Endothelial cell of umbilical vein (primary cell): Measurements from ENCODE around the gene SCYGR6. TPM values are rescaled to one million over a fixed set of nuclear protein-coding genes. Genes with fewer than 3 reads are reported as not detected.
A peak's percentile ranks its signal among the peaks of the same experiment; 100 is the strongest.
"Not testable (repeated sequence)": the region's sequence is repeated elsewhere in the genome, so short reads cannot be mapped to it uniquely, and the experiment has no call there.

Experiments
- BruUV-seq: library from RNA; stranded (reverse); fragments of 400-500 nt; replicated peaks from 2 replicates; lab custom pipeline; 2021; lab: Mats Ljungman, UMichigan
- CTCF ChIA-PET: fragments of 300-600, 350-600 bp; sonication (Branson Sonifier 250); formaldehyde crosslinking; loops from one replicate; lab custom pipeline; 2021; ENCODE audit warnings: antibody characterized with exemption, inconsistent platforms; lab: Charles Lee
- POLR2A ChIA-PET: fragments of 300-600, 350-600 bp; sonication (Branson Sonifier 250); formaldehyde crosslinking; loops from one replicate; lab custom pipeline; 2021; ENCODE audit warnings: antibody characterized with exemption, inconsistent platforms; lab: Charles Lee
- DNase-seq: peaks from one replicate; pipeline ENCODE4 v3.0.0-alpha.2; 2011; ENCODE audit warnings: low read depth, low spot score
- FAIRE-seq: peaks from 2 replicates; lab custom pipeline; 2011; peaks lifted over from hg19 to GRCh38; lab: Jason Lieb, UNC
- H2AFZ ChIP-seq: 2 replicates; pipeline ENCODE4 v1.6.0; 2012; ENCODE audit warnings: low read depth, low read length, control low read depth, inconsistent platforms
- H3K27ac ChIP-seq: 2 replicates; pipeline ENCODE4 v1.5.1; 2011; ENCODE audit warnings: low read depth, mild to moderate bottlenecking, control low read depth, low read length, moderate library complexity; ENCODE audit not compliant: insufficient read depth
- H3K27me3 ChIP-seq, 2 experiments: 2 replicates each; pipeline versions ENCODE4 v1.6.0 to v1.6.1; 2011; ENCODE audit warnings: low read length in 2 of 2, mixed read lengths in 1 of 2; ENCODE audit not compliant: control insufficient read depth in 2 of 2, insufficient read depth in 2 of 2
- H3K36me3 ChIP-seq, 2 experiments: 2 replicates in 1 of 2; 3 replicates in 1 of 2; pipeline ENCODE4 v1.5.1; 2011; ENCODE audit warnings: low read length in 2 of 2, mild to moderate bottlenecking in 1 of 2, moderate library complexity in 1 of 2; ENCODE audit not compliant: control insufficient read depth in 2 of 2, insufficient read depth in 2 of 2; ENCODE audit errors: extremely low read depth in 1 of 2
- H3K4me1 ChIP-seq: 3 replicates; pipeline ENCODE4 v1.5.1; 2011; ENCODE audit warnings: mild to moderate bottlenecking, low read length; ENCODE audit not compliant: control insufficient read depth, insufficient read depth; ENCODE audit errors: extremely low read depth
- H3K4me2 ChIP-seq: 2 replicates; pipeline ENCODE4 v1.6.1; 2011; ENCODE audit warnings: low read length, control low read depth, mixed read lengths; ENCODE audit not compliant: insufficient read depth
- H3K4me3 ChIP-seq, 3 experiments: fragments of 200-600 bp in 1 of 3; sonication (generic), shearing (Covaris generic) in 1 of 3; replicated peaks in 1 of 3; 2 replicates each; pipeline ENCODE4 v1.5.1; 2011 to 2016; ENCODE audit warnings: control low read depth in 3 of 3, low read length in 3 of 3, mild to moderate bottlenecking in 2 of 3, inconsistent platforms in 1 of 3, low read depth in 1 of 3, moderate library complexity in 1 of 3; ENCODE audit not compliant: insufficient read depth in 1 of 3
- H3K79me2 ChIP-seq: 2 replicates; pipeline ENCODE4 v1.6.0; 2012; ENCODE audit warnings: low read length, inconsistent platforms; ENCODE audit not compliant: control insufficient read depth, insufficient read depth
- H3K9ac ChIP-seq: replicated peaks from 2 replicates; pipeline ENCODE3; 2011; ENCODE audit warnings: low read length, control low read depth; ENCODE audit not compliant: insufficient read depth; ENCODE audit errors: extremely low read depth
- H3K9me1 ChIP-seq: replicated peaks from 3 replicates; pipeline ENCODE4 v1.6.0; 2011; ENCODE audit warnings: mild to moderate bottlenecking, low read length; ENCODE audit not compliant: control insufficient read depth, insufficient read depth; ENCODE audit errors: extremely low read depth
- H3K9me3 ChIP-seq: replicated peaks from 2 replicates; pipeline ENCODE4 v1.5.1; 2012; ENCODE audit warnings: low read length, inconsistent platforms; ENCODE audit not compliant: control insufficient read depth, insufficient read depth
- H4K20me1 ChIP-seq: replicated peaks from 2 replicates; pipeline ENCODE3; 2011; ENCODE audit warnings: mild to moderate bottlenecking, low read length; ENCODE audit not compliant: control insufficient read depth, insufficient read depth; ENCODE audit errors: extremely low read depth
- EZH2 ChIP-seq: IDR thresholded peaks from 2 replicates; pipeline ENCODE4 v1.6.1; 2012; ENCODE audit warnings: borderline replicate concordance, low read depth, mild to moderate bottlenecking, moderate library complexity, low read length, inconsistent platforms; ENCODE audit not compliant: severe bottlenecking
- FOS ChIP-seq: IDR thresholded peaks from 2 replicates; pipeline ENCODE4 v1.6.1; 2011; ENCODE audit warnings: mild to moderate bottlenecking, low read length, moderate library complexity, borderline replicate concordance; ENCODE audit not compliant: insufficient read depth
- GATA2 ChIP-seq: IDR thresholded peaks from 2 replicates; pipeline ENCODE4 v1.7.0; 2011; ENCODE audit warnings: low read depth, mild to moderate bottlenecking, moderate library complexity, mixed read lengths, low read length; ENCODE audit not compliant: insufficient read length, insufficient read depth
- JUN ChIP-seq: IDR thresholded peaks from 2 replicates; pipeline ENCODE4 v1.6.1; 2011; ENCODE audit warnings: borderline replicate concordance, low read depth; ENCODE audit not compliant: insufficient read length, insufficient read depth
- MYC ChIP-seq: IDR thresholded peaks from one replicate; pipeline ENCODE4 v1.6.1; 2011; ENCODE audit warnings: mild to moderate bottlenecking, low read depth, low read length
- POLR2A ChIP-seq: IDR thresholded peaks from 2 replicates; pipeline ENCODE4 v1.6.1; 2012; ENCODE audit warnings: low read depth, mild to moderate bottlenecking, control low read depth, low read length
- POLR2AphosphoS5 ChIP-seq: IDR thresholded peaks from 2 replicates; pipeline ENCODE4 v1.6.1; 2012; ENCODE audit warnings: low read depth, mild to moderate bottlenecking, control low read depth, low read length, moderate library complexity; ENCODE audit not compliant: insufficient read depth
- dilution Hi-C: fragments of 300-500 bp; cut with MboI; formaldehyde crosslinking; loops from one replicate; pipeline ENCODE4 v1.15.0; 2019; ENCODE audit warnings: low sequenced_read_pairs; ENCODE audit not compliant: extremely low pct_ligation_motif_present
- intact Hi-C: fragments of 100-400 bp; cut with micrococcal nuclease; formaldehyde crosslinking; loops from one replicate; pipeline ENCODE4 v1.10.0; 2022
- polyA plus RNA-seq, 4 experiments: library from polyadenylated mRNA; depleted of rRNA in 3 of 4; stranded (reverse) in 3 of 4; unstranded in 1 of 4; fragments of >200 nt; gene quantifications; 2 replicates each; pipeline versions ENCODE4 v1.2.1 to v1.2.3, GENCODE V29; 2011 to 2012; ENCODE audit warnings: missing spikeins in 1 of 4
- total RNA-seq: library from RNA; stranded (reverse); gene quantifications from 2 replicates; pipeline ENCODE4 v1.2.3, GENCODE V29; 2021
- TF ChIP-seq, protein P1 (sequence below), 2 donors: IDR thresholded peaks; 1 replicate in 1 of 2; 2 replicates in 1 of 2; pipeline ENCODE4 v1.5.1; 2011; ENCODE audit warnings: low read length in 2 of 2, mild to moderate bottlenecking in 2 of 2, moderate library complexity in 2 of 2, control low read depth in 1 of 2, inconsistent platforms in 1 of 2, low read depth in 1 of 2; ENCODE audit not compliant: insufficient read depth in 1 of 2; ENCODE audit errors: extremely low read depth in 1 of 2
- TF ChIP-seq, protein P2 (sequence below): IDR thresholded peaks from 2 replicates; pipeline ENCODE4 v1.6.1; 2011; ENCODE audit not compliant: insufficient read depth, insufficient read length

SCYGR6 gene
- total and polyA plus RNA-seq, 2 donors (not counting 3 experiments of a cell fraction or from before 2014, with no cell fraction given): not detected

DNA sequence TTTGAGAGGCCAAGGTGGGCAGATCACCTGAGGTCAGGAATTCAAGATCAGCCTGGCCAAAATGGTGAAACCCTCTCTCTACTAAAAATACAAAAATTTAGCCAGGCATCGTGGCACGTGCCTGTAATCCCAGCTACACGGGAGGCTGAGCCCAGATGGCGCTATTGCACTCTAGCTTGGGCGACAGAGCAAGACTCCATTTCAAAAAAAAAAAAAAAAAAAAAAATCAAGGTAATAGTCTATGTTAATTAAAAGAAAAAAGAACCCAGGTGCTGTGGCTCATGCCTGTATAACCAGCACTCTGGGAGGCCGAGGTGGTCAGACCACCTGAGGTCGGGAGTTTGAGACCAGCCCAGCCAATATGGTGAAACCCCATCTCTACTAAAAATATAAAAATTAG is 16.1 kb upstream of the SCYGR6 start:
- H3K9me1 ChIP-seq, FAIRE-seq, H3K27ac ChIP-seq, H3K9ac ChIP-seq, BruUV-seq, H3K9me3 ChIP-seq, H3K36me3 ChIP-seq, H3K4me3 ChIP-seq, H3K79me2 ChIP-seq, H3K4me2 ChIP-seq, H4K20me1 ChIP-seq, H3K27me3 ChIP-seq, H3K4me1 ChIP-seq, dilution Hi-C loops, H2AFZ ChIP-seq, DNase-seq, POLR2A ChIA-PET: not testable (repeated sequence)
- CTCF ChIA-PET: interaction anchor here (0.6 to 1.8 kb wide), 8 partner anchors 15 to 1535 kb away, joined by 3 to 15 read pairs (median 5); no protein-coding TSS in a partner anchor
- intact Hi-C loops: loop anchor here (2.0 kb wide), 1 partner anchor 26 kb away; no protein-coding TSS in a partner anchor
- TF ChIP-seq, protein P1, sequence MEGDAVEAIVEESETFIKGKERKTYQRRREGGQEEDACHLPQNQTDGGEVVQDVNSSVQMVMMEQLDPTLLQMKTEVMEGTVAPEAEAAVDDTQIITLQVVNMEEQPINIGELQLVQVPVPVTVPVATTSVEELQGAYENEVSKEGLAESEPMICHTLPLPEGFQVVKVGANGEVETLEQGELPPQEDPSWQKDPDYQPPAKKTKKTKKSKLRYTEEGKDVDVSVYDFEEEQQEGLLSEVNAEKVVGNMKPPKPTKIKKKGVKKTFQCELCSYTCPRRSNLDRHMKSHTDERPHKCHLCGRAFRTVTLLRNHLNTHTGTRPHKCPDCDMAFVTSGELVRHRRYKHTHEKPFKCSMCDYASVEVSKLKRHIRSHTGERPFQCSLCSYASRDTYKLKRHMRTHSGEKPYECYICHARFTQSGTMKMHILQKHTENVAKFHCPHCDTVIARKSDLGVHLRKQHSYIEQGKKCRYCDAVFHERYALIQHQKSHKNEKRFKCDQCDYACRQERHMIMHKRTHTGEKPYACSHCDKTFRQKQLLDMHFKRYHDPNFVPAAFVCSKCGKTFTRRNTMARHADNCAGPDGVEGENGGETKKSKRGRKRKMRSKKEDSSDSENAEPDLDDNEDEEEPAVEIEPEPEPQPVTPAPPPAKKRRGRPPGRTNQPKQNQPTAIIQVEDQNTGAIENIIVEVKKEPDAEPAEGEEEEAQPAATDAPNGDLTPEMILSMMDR (IDR thresholded peaks at IDR 0.05; ENCODE audit: extremely low read depth in 1 of 2, insufficient read depth in 1 of 2, low read depth in 1 of 2, low read length in 2 of 2): peak in 1 of 2 donors; percentile 29

DNA sequence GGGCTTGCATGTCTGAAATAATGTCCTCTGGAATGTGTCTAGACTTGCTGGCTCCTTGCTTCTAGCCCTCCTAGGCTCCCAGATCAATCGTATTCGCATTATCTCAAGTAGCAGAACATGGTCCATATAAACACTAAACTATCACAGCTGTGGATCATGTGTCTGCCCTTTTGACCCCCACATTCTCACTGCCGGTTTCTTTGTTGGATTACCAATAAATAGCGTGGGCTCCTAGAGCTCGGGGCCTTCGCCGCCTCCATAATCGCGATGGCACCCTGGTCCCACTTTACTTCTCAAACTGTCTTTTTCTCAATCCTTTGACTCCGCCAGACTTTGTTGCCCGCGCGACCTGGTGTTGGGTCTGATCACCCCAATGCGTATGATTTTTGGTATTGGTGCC is 14.8 kb upstream of the SCYGR6 start:
- no peaks in the 10 kb centered on the region for H3K9me1 ChIP-seq
- H3K4me2 ChIP-seq: no peak overlapping the region
- ChIA-PET POLR2A (no interaction called here), CTCF (interaction anchor here (1.7 to 1.9 kb wide), 2 partner anchors 17 to 81 kb away, joined by 3 to 8 read pairs; no protein-coding TSS in a partner anchor)
- no peak overlapping the region for H2AFZ ChIP-seq
- intact Hi-C loops (no loop called here), dilution Hi-C loops (no loop called here)
- no peaks in the 10 kb centered on the region for H3K9me3 ChIP-seq
- no peak overlapping the region for H3K4me3 ChIP-seq
- no peaks in the 10 kb centered on the region for H3K79me2 ChIP-seq
- no peak overlapping the region for H3K9ac ChIP-seq
- no peak overlapping the region for H3K27ac ChIP-seq
- DNase-seq (no peak), FAIRE-seq (no peak)
- H3K4me1 ChIP-seq: no peaks in the 10 kb centered on the region
- TF ChIP-seq, protein P2, sequence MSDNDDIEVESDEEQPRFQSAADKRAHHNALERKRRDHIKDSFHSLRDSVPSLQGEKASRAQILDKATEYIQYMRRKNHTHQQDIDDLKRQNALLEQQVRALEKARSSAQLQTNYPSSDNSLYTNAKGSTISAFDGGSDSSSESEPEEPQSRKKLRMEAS: no peak
- TF ChIP-seq JUN: no peak
- TF ChIP-seq FOS: no peak
- TF ChIP-seq MYC: no peak
- TF ChIP-seq POLR2A: no peak
- TF ChIP-seq POLR2AphosphoS5: no peak
- no peak for TF ChIP-seq GATA2
- TF ChIP-seq, protein P1 (IDR thresholded peaks at IDR 0.05; ENCODE audit: extremely low read depth in 1 of 2, insufficient read depth in 1 of 2, low read depth in 1 of 2, low read length in 2 of 2): no peak
- no peak for TF ChIP-seq EZH2
- BruUV-seq: no TSS peak
- no peaks in the 10 kb centered on the region for H4K20me1 ChIP-seq
- H3K27me3 ChIP-seq: no peaks in the 10 kb centered on the region
- H3K36me3 ChIP-seq: no peaks in the 10 kb centered on the region
